Ishikawa (cell line): ENCODE measurements around the gene IGFN1.

Experiments used
- CEBPB ChIP-seq: IDR thresholded peaks from 2 replicates; pipeline ENCODE4 v1.6.1; 2012
- CREB1 ChIP-seq: IDR thresholded peaks from 2 replicates; pipeline ENCODE4 v1.6.1; 2012; ENCODE audit warnings: low read depth
- EGR1 ChIP-seq: IDR thresholded peaks from 2 replicates; pipeline ENCODE4 v1.6.1; 2012
- EP300 ChIP-seq: IDR thresholded peaks from 2 replicates; pipeline ENCODE4 v1.6.1; 2012; ENCODE audit warnings: borderline replicate concordance
- FOXM1 ChIP-seq: IDR thresholded peaks from 2 replicates; pipeline ENCODE4 v1.6.1; 2012; ENCODE audit warnings: low read depth, borderline replicate concordance
- MAX ChIP-seq: IDR thresholded peaks from 2 replicates; pipeline ENCODE4 v1.6.1; 2012
- NFIC ChIP-seq: IDR thresholded peaks from 2 replicates; pipeline ENCODE4 v1.6.1; 2012
- RAD21 ChIP-seq: IDR thresholded peaks from 2 replicates; pipeline ENCODE4 v1.6.1; 2012; ENCODE audit warnings: low read depth
- REST ChIP-seq: IDR thresholded peaks from 2 replicates; pipeline ENCODE4 v1.6.1; 2012; ENCODE audit warnings: low read depth, mild to moderate bottlenecking
- TAF1 ChIP-seq: IDR thresholded peaks from 2 replicates; pipeline ENCODE4 v1.6.1; 2012; ENCODE audit warnings: low read depth, mild to moderate bottlenecking
- TCF12 ChIP-seq: IDR thresholded peaks from 2 replicates; pipeline ENCODE4 v1.6.1; 2012; ENCODE audit warnings: low read depth
- TEAD4 ChIP-seq: IDR thresholded peaks from 2 replicates; pipeline ENCODE4 v1.6.1; 2012
- YY1 ChIP-seq: IDR thresholded peaks from 2 replicates; pipeline ENCODE4 v1.6.1; 2012; ENCODE audit warnings: low read depth
- ZBTB7A ChIP-seq: IDR thresholded peaks from 2 replicates; pipeline ENCODE4 v1.6.1; 2012; ENCODE audit warnings: low read depth
- TF ChIP-seq, protein P1 (sequence below): IDR thresholded peaks from 2 replicates; pipeline ENCODE4 v1.6.1; 2012

IGFN1 gene

DNA sequence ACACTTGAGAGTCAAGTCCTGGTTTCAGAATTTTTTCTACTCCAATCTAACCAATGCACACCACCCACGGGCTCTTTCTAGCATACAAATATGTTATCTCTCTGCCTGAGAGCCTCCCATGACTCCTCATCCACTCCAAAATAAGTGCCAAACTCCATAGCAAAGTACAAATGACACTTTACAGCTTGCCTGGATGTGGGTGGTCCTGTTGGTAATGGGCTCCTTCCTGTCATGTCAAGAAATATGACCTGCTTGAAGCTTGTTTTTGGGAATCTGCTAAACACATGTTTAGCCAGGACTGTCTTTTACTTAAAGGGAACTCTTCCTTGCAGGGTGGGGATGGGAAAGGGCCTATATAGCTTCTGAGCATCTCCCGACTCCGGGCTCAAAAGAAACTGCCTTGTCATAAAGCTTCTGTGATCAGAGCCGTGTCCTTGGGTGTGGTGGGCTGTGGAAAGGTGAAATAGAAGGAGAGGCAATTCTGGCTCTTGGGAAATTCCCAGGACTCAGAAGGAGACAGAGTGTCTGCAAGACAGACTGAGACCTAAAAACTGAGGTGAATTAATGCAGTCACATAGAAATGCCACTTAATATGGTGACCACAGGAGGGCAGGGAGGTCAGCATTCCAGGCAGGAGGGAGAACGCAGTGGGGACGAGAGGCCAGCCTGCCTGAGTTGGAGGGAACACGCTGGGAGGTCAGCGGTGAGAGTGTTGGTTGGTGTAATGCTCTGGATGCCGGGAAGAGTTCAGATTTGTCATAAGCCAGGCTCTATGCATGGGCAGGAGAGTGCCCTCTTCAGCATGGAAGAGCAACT lies 6.1 kb upstream of the IGFN1 start:
- TF ChIP-seq TEAD4 (peak; percentile 24), RAD21 (peak; percentile 68; the same call in 1 of the 2 replicates), REST (no peak), MAX (peak; percentile 54), CEBPB (no peak)

- no peak for TF ChIP-seq REST
- TF ChIP-seq EP300, result no peak
- TF ChIP-seq TEAD4, result no peak
- TF ChIP-seq MAX, result no peak
- TF ChIP-seq, protein P1, sequence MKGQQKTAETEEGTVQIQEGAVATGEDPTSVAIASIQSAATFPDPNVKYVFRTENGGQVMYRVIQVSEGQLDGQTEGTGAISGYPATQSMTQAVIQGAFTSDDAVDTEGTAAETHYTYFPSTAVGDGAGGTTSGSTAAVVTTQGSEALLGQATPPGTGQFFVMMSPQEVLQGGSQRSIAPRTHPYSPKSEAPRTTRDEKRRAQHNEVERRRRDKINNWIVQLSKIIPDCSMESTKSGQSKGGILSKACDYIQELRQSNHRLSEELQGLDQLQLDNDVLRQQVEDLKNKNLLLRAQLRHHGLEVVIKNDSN, result no peak
- TF ChIP-seq FOXM1, result no peak
- TF ChIP-seq EGR1, result no peak
Measured at GRCh38 chr1:201185123-201185453, 5.5 kb upstream of the IGFN1 start.

DNA sequence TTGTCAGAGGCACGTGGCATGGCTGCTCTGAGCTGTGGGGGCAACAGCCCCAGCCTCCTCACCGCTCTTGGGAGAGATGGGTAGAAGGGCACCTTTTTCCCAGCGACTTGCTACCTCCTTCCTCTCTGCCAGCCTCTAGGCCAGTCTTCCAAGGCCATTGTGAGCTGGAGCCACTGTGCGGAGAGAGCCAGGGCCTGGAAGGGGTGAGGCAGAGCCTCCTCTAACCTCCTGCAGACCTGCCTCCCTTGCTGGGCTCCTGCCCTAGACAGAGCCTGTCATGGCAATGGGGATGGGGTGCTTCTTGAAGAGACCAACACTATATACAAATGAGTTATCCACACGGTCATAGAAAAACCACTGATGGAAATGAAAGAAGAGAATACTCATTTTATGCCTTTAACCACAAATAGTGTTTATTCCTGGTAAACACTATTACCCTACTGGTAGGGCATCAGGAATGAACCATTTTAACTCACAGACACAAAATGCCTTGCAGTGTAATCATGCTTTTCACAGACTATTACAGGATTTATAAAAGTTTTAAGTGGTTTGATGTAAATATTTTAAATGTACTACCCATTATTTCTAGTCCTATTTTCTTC lies 5.0 kb upstream of the IGFN1 start:
- TF ChIP-seq RAD21 (no peak), ZBTB7A (no peak), CREB1 (no peak), EP300 (no peak), EGR1 (no peak), REST (no peak), TCF12 (no peak), YY1 (no peak), TAF1 (no peak), MAX (no peak), NFIC (no peak), FOXM1 (no peak), TEAD4 (no peak), CEBPB (no peak)
- TF ChIP-seq, protein P1, result no peak

GRCh38 chr1:201186192-201186591 lies 4.4 kb upstream of the IGFN1 start:
- TF ChIP-seq CREB1, result no peak
- TF ChIP-seq ZBTB7A, result no peak
- no peak for TF ChIP-seq MAX
- no peak for TF ChIP-seq TCF12
- TF ChIP-seq CEBPB, result no peak
- TF ChIP-seq EGR1, result no peak
- TF ChIP-seq TEAD4, result no peak
- no peak for TF ChIP-seq YY1
- no peak for TF ChIP-seq FOXM1
- TF ChIP-seq TAF1, result no peak
- no peak for TF ChIP-seq REST
